KMS-11 (cell line): ENCODE results near the gene COL16A1.

Experiments
- H2AFZ ChIP-seq: fragments of 200-600 bp; sonication (generic); 2 replicates; pipeline ENCODE4 v1.6.1; 2016; ENCODE audit warnings: antibody characterized with exemption, mixed run types, low read depth
- H3K27ac ChIP-seq: fragments of 200-600 bp; sonication (generic); 2 replicates; pipeline ENCODE4 v1.6.1; 2016; ENCODE audit warnings: mild to moderate bottlenecking, mixed run types
- H3K27me3 ChIP-seq: fragments of 200-600 bp; sonication (generic); 2 replicates; pipeline ENCODE4 v1.6.1; 2017; ENCODE audit warnings: mild to moderate bottlenecking, low read depth, mixed run types, moderate library complexity; ENCODE audit not compliant: insufficient read depth
- H3K36me3 ChIP-seq: fragments of 200-600 bp; sonication (generic); 2 replicates; pipeline ENCODE4 v1.6.1; 2017; ENCODE audit warnings: mild to moderate bottlenecking, mixed run types; ENCODE audit not compliant: insufficient read depth
- H3K4me1 ChIP-seq: fragments of 200-600 bp; sonication (generic); 2 replicates; pipeline ENCODE4 v1.6.1; 2016; ENCODE audit warnings: mild to moderate bottlenecking, low read depth, mixed run types; ENCODE audit not compliant: poor library complexity, severe bottlenecking
- H3K4me2 ChIP-seq: fragments of 200-600 bp; sonication (generic); 2 replicates; pipeline ENCODE4 v1.7.0; 2016; ENCODE audit warnings: mild to moderate bottlenecking, mixed run types
- H3K4me3 ChIP-seq: fragments of 200-600 bp; sonication (generic); IDR thresholded peaks from 2 replicates; pipeline ENCODE4 v1.6.1; 2017; ENCODE audit warnings: low read depth, low read length, mixed read lengths; ENCODE audit not compliant: insufficient read depth
- H3K79me2 ChIP-seq: fragments of 200-600 bp; sonication (generic); 2 replicates; pipeline ENCODE4 v1.6.1; 2016; ENCODE audit warnings: low read depth, mixed run types; ENCODE audit not compliant: insufficient read depth
- H3K9ac ChIP-seq: fragments of 200-600 bp; sonication (generic); 2 replicates; pipeline ENCODE4 v1.6.1; 2016; ENCODE audit warnings: mild to moderate bottlenecking, mixed run types
- H4K20me1 ChIP-seq: fragments of 200-600 bp; sonication (generic); 2 replicates; pipeline ENCODE4 v1.6.1; 2016; ENCODE audit warnings: mild to moderate bottlenecking, mixed run types; ENCODE audit not compliant: insufficient read depth
- CTCF ChIP-seq: fragments of 200-600 bp; sonication (generic); conservative IDR thresholded peaks from 2 replicates; pipeline ENCODE4 v1.6.1; 2017; ENCODE audit warnings: low read depth, mild to moderate bottlenecking, antibody characterized with exemption, low read length, moderate library complexity, mixed read lengths

The COL16A1 gene

GRCh38 chr1:31644560-31645273, 59.1 kb downstream of the COL16A1 start, which contains the start of gene PEF1:
PEF1 (minus strand) TSS chr1:31644876; CDS start chr1:31644864, 12 bp downstream.
- peak within 1 kb of the TSS; percentile 98 for H3K4me3 ChIP-seq
- H3K27ac ChIP-seq, result peak within 1 kb of the TSS; percentile 85
- peak within 1 kb of the TSS; percentile 94 for H3K9ac ChIP-seq
- peak within 1 kb of the TSS; percentile 95 for H3K4me2 ChIP-seq
- peak within 1 kb of the TSS; percentile 97 for H2AFZ ChIP-seq
- no peaks in the 10 kb centered on the region for H3K36me3 ChIP-seq
- no peak for TF ChIP-seq CTCF
- peaks cover 15% of the 10 kb centered on the region for H3K4me1 ChIP-seq
- H3K27me3 ChIP-seq, result no peaks in the 10 kb centered on the region
- no peaks in the 10 kb centered on the region; the same call in 1 of the 2 replicates for H4K20me1 ChIP-seq
- H3K79me2 ChIP-seq, result peaks cover 32% of the 10 kb centered on the region; the same call in 1 of the 2 replicates

GRCh38 chr1:31643976-31644559, 59.7 kb downstream of the COL16A1 start:
- no peak for TF ChIP-seq CTCF
- H4K20me1 ChIP-seq, result no peaks in the 10 kb centered on the region; the same call in 1 of the 2 replicates
- H3K27me3 ChIP-seq, result no peaks in the 10 kb centered on the region
- H3K4me2 ChIP-seq, result peak overlapping the region; percentile 81
- H3K27ac ChIP-seq, result peak overlapping the region; percentile 85
- H3K4me1 ChIP-seq, result peaks cover 16% of the 10 kb centered on the region
- peaks cover 32% of the 10 kb centered on the region; the same call in 1 of the 2 replicates for H3K79me2 ChIP-seq
- no peaks in the 10 kb centered on the region for H3K36me3 ChIP-seq
- H3K9ac ChIP-seq, result peak overlapping the region; percentile 94
- H2AFZ ChIP-seq, result peak overlapping the region; percentile 97
- peak overlapping the region; percentile 98 for H3K4me3 ChIP-seq

- H3K27me3 ChIP-seq, result no peaks in the 10 kb centered on the region
- no peak overlapping the region for H2AFZ ChIP-seq
- no peaks in the 10 kb centered on the region; the same call in 1 of the 2 replicates for H4K20me1 ChIP-seq
- no peaks in the 10 kb centered on the region for H3K36me3 ChIP-seq
- TF ChIP-seq CTCF, result no peak
- peaks cover 22% of the 10 kb centered on the region for H3K4me1 ChIP-seq
- H3K9ac ChIP-seq, result no peak overlapping the region
- no peak overlapping the region for H3K4me3 ChIP-seq
- no peak overlapping the region for H3K27ac ChIP-seq
- peaks cover 32% of the 10 kb centered on the region; the same call in 1 of the 2 replicates for H3K79me2 ChIP-seq
- H3K4me2 ChIP-seq, result no peak overlapping the region
Measured at GRCh38 chr1:31642897-31643296, 60.9 kb downstream of the COL16A1 start.

GRCh38 chr1:31642366-31642765, 61.5 kb downstream of the COL16A1 start:
- H3K4me3 ChIP-seq, result no peak overlapping the region
- peaks cover 22% of the 10 kb centered on the region for H3K4me1 ChIP-seq
- H2AFZ ChIP-seq, result no peak overlapping the region
- H3K27me3 ChIP-seq, result no peaks in the 10 kb centered on the region
- no peak overlapping the region for H3K4me2 ChIP-seq
- no peak overlapping the region for H3K9ac ChIP-seq
- H3K36me3 ChIP-seq, result no peaks in the 10 kb centered on the region
- H3K27ac ChIP-seq, result no peak overlapping the region
- H4K20me1 ChIP-seq, result no peaks in the 10 kb centered on the region; the same call in 1 of the 2 replicates
- H3K79me2 ChIP-seq, result peaks cover 33% of the 10 kb centered on the region
- TF ChIP-seq CTCF, result no peak
